ENCODE measurements around the gene PDE11A.

The PDE11A gene

DNA sequence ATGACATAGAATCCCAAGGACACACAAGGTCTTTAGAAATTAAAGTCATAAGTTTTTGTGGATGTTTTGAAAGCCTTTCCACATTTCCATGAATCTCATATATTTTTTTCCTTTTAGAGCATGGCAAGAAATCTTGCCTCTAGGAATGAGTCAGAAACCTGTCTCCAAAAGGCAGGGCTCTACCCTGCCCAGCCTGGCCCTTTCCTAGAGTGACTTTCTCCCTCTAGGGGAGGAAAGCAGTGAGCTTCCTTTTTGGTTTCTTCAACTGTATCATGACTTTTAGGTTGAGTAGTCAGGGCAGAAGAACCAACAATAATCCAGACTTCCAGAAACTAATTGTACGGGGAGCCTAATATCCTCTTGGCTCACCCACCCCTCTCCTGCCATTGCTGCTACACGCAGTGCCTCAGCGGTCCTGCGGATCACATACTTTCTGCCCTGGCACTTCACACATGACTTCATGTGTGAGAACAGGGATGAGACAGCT, 379.8 kb downstream of the PDE11A start:
- no peak for DNase-seq (ENCODE audit: low read depth in 2 of 2)

DNA sequence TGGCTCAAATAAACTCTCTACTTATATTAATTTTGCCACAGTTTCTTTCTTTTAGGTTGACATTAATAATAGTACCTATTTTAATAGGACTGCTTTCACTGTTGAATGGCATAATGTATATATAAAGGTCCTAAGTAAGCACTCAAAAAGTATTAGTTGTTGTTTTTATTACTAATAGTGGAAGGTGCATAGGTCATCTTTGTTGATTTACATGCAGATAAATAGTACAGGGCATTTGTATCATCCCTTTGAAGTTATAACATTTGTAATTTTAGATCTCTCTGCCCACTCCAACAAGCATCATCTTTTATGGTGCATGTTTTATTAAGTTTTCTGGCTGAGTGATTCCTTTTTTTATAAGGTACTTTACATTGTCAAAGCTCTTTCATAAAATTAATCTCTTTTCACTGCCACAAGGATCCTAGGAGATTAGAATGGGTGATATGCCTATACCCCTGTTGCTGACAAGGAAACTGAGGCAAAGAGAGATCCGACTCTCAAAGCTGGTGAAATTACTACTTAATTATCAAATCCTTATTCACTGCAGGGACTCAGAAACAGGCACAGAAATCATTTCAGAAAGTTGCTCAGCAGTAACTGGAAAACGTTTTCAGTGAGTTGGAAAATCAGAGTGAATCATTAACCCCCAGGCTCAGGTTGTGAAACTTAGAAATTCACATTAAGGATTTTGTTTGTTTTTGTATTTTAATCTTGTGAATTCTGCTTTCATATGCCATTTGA, 380.4 kb downstream of the PDE11A start:
- no peak for DNase-seq (ENCODE audit: low read depth in 2 of 2)

GRCh38 chr2:177691177-177691576, 381.4 kb downstream of the PDE11A start:
- no peak for DNase-seq (ENCODE audit: low read depth in 2 of 2)

GRCh38 chr2:177689623-177690022, 383.0 kb downstream of the PDE11A start:
- DNase-seq (ENCODE audit: low read depth in 2 of 2) = no peak

GRCh38 chr2:177688844-177689243, 383.7 kb downstream of the PDE11A start:
- no peak for DNase-seq (ENCODE audit: low read depth in 2 of 2)

- DNase-seq (ENCODE audit: low read depth in 2 of 2) = no peak
Measured at GRCh38 chr2:177683661-177684069, 388.9 kb downstream of the PDE11A start.

- DNase-seq (ENCODE audit: low read depth in 2 of 2) = no peak
Measured at GRCh38 chr2:177682836-177683660, 389.5 kb downstream of the PDE11A start.

DNA sequence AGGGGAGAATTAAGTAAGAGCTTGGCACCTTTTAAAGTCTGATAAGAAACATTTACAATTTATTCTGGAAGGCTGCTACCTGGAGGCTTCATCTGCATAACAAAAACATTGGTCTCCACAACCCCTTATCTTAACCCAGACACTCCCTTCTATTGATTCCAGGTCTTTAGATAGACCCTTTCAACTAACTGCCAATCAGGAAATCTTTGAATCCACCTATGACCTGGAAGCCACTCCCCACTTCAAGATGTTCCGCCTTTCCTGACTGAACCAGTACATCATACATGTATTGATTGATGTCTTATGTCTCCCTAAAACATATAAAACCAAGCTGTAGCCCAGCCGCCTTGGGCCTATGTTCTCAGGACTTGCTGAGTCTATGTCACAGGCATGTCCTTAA, 390.6 kb downstream of the PDE11A start:
- DNase-seq (ENCODE audit: low read depth in 2 of 2) = no peak

- no peak for DNase-seq (ENCODE audit: low read depth in 2 of 2)
Measured at GRCh38 chr2:177680866-177681712, 391.5 kb downstream of the PDE11A start.

DNA sequence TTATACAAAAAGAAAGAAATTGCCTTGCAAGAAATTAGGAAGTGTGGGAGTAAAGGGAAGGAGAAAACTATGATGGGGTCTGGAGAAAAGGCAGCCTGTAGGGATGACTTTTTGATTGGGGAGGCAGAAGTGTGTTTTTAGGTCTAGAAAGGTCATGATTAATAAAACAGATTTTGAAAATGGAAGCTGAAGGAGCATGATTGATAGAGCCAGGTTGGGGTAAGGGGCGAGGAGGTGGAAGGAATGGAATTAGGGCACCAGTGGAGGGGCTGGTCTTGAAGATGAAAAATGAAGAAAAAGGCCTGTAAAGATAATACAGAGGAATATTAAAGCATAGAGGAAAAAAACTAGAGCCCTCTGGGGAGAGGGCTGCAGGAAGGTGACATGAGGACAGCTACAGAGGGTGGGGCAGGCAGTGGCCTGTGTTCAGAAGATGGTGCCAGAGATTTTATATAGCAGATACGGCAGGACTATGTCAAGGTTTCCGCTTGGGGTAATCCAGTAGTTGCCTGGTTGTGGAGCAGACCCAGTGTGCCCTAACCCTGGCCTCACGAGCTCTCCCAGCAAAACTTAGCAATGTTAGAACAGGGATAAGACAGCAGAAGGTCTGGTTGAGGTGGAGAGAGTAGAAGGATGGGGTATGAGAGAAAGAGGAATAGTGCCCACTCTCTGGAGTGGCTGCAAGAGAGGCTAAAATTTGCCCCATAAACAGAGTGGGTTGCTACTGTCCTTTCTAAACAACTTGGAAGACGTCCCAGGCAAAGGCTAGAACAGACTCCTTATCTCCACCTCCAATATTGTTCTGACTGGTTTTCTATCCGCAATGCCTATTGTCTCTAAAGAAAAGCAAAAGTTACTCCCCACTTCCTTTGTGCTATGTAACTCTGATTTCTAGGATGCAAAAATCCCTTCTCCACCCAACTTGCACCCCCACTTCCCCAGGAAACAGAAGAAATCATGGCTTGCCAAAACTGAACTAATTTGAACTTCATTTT, 392.7 kb downstream of the PDE11A start:
- no peak for DNase-seq (ENCODE audit: low read depth in 2 of 2)

GRCh38 chr2:177678939-177679338, 393.6 kb downstream of the PDE11A start:
- no peak for DNase-seq (ENCODE audit: low read depth in 2 of 2)

DNA sequence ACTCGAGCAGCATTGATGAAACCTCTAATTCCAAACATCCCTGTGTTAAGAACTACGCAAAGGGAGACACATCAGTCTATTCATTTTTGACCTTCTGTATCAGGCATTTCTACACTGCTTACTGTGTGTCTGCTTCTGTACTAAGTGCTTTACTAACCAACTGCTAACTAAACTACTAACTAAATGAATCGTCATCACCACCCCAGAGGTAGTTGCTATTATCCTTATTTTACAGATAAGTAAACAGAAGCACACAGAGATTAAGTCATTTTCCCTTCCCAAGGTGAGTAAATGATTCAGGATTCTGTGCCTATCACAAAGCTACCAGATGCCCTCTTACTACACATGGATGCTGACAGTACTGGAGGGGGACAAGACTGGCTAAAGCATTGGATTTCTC, 395.9 kb downstream of the PDE11A start:
- DNase-seq (ENCODE audit: low read depth in 2 of 2) = no peak

- DNase-seq (ENCODE audit: low read depth in 2 of 2) = no peak
Measured at GRCh38 chr2:177675825-177676224, 396.8 kb downstream of the PDE11A start.

DNA sequence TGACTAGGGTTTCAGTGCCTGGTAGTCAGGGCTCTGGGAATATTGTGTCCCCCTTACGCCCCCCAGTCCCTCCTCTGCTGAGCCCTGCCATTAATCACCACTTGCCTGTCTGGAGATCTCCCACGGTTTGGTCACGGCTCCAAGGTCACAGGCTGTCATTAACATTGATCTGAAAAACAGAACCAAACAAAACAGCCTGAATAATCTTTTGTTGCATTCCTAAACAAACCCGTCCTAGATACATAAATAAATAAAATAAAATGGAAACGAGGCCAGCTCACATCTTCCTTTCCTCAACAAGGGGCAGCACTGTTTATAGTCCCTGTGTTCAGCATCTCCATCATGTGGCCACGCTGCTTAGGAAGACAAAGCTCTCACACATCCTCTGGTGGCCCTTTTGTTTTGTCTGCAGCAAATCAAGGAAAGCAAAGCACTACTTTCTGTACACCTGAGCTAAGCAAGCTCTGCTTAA, 397.2 kb downstream of the PDE11A start:
- DNase-seq (ENCODE audit: low read depth in 2 of 2) = no peak

DNA sequence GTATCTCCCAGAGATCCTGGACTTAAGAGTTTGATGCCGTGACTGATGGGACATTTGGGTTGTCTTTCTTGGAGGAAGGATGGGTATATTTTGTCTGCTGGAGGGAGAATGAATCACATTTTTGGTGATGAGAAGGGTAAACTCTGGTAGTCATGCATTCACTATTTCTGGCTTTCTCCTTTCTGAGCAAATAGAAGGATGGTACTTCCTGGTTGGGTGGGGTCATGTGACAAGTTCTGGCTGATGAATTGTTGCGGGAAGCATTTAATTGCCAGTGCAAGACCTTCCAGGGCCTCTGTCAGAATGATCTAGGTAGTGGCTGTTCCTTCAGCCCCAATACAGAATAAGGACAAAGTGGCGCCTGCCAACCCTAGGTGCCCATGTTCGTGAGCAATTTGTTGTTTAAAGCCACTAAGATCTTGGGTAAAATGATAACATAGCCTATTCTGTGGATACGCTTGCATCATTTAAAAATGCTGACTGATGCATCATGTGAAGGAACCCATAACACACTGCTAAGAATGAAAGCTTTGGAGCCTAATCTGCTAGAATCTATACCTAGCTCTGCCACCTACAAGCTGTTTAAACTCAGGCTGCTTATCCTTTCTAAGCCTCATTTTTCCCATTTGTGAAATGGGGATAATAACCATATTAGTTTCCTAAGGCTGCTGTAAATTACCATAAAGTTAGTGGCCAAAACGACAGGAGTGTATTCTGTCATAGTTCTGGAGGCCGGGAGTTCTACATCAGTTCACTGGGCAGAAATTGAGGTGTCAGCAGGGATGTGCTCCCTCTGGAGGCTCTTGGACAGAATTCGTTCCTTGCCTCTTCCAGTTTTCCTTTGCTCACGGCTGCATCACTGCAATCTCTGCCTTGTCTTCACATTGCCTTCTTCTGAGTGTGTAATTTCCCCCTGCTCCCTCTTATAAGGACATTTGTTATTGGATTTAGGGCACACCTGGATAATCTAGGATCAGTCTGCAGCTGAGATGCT, 398.7 kb downstream of the PDE11A start:
- DNase-seq (ENCODE audit: low read depth in 2 of 2) = no peak

DNA sequence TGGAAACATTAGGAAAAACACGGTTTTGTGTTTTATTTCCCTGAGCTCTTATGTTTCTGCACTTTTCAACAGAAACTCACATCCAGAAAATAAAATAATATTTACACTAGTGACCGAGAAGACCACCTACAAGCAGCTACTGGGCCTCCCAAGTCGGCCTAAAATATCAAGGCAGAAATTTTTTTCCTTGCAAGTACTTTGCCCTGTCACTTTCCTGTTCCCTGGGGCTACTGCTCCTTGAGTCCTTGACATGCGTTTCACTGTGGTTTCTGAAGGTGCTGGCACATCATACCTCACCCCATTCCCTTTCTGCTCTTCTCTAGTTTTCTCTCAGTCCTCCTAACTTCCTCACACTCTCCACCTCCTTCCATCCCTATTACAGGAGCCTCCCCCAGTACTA, 400.9 kb downstream of the PDE11A start:
- no peak for DNase-seq (ENCODE audit: low read depth in 2 of 2)

DNA sequence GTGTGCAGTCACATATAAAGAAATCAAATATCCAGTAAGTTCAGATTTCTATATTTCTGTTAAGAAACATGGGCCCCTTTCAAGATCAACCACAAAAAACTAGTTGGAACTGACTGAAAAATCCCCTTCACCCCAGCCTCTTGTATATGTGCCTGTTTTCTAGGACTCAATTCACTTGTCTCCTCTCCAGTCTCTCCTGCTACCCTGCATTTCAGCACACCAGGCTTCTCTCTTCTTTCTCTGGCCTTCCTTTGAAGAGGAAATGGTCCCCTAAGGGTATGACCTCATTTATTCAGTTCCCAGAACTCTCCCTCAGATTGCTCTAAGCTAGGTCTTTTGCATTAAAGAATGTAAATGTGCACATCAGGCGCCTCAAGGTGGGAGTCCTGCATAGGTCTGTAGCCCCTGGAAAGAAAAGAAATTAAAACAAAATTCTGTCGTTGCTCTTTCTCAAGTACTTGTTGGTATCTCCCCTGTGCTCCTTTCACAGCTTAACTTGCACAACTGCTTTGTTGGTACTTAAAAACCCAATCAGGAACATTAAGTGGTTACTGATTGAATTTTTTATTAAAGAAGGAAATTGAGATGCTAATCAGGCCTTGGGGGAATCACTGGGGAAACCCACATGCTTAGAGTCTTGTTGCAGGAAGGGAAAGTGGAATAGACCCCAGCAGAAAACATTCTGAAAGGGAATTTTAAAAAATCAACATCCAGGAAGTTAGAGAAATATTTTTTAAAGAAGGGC, 401.6 kb downstream of the PDE11A start:
- no peak for DNase-seq (ENCODE audit: low read depth in 2 of 2)

DNA sequence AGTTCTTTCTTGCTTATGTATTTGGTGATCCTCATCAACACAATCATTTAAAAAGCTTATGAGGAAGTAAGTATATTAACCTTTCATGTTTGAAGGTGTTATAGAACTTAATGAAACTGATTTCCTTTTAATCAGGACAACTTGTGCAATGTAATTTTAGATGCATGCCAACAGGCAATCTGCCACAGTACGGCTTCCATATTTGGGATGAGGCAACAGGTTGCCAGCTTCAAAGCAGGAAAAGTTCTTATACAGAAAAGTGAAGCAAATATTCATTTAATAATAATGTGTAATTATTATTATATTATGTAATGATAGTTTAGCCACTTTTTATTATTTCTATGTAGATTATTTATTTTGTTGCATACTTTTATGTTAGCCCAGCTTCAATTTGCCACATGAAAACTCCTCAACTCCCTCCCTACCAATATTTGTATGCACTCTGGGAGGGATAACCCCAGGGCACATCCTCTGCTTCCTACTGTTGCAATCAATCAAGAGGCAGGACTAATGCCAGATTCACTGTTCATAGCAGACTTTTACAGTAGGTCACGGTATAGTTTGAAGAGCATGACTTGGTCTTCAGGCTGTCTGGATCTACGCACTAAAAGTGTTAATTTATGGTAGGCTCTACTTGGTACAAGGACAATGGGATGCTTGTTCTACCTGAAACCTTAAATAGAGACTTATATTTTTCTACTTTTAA, 402.8 kb downstream of the PDE11A start:
- no peak for DNase-seq (ENCODE audit: low read depth in 2 of 2)
